Measurements from ENCODE around the gene TNS1.

DNA sequence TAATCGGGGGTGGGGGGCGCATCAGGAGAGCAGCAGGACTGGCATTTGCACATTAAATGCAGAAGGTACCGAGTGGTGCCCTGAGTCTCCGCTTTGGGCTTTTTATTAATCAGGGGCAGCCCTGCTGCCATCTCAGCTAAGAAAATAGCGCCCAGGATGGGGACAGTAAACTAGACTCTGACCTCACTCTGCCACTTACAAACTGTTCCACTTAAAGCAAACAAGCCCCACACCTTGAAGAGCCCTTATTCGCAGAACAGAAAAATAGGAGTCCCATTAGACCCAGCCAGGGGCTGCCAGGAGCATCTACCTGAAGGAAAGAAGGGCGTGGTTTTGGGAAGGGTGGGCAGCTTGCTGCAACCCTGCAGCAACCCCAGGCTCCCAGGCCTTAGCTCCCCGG is 165.3 kb downstream of the TNS1 start:
- TF ChIP-seq, protein P1, sequence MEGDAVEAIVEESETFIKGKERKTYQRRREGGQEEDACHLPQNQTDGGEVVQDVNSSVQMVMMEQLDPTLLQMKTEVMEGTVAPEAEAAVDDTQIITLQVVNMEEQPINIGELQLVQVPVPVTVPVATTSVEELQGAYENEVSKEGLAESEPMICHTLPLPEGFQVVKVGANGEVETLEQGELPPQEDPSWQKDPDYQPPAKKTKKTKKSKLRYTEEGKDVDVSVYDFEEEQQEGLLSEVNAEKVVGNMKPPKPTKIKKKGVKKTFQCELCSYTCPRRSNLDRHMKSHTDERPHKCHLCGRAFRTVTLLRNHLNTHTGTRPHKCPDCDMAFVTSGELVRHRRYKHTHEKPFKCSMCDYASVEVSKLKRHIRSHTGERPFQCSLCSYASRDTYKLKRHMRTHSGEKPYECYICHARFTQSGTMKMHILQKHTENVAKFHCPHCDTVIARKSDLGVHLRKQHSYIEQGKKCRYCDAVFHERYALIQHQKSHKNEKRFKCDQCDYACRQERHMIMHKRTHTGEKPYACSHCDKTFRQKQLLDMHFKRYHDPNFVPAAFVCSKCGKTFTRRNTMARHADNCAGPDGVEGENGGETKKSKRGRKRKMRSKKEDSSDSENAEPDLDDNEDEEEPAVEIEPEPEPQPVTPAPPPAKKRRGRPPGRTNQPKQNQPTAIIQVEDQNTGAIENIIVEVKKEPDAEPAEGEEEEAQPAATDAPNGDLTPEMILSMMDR (IDR thresholded peaks at IDR 0.05) = no peak
- TF ChIP-seq POLR2AphosphoS5 (IDR thresholded peaks at IDR 0.05; ENCODE audit: low read depth, low read length) = no peak
- no peak for TF ChIP-seq EZH2phosphoT487 (IDR thresholded peaks at IDR 0.05; ENCODE audit: borderline replicate concordance, low read depth)
- TF ChIP-seq RXRA (IDR thresholded peaks at IDR 0.05; ENCODE audit: borderline replicate concordance, low read depth) = no peak
- no peak for TF ChIP-seq CHD2 (IDR thresholded peaks at IDR 0.05; ENCODE audit: low read length, partially characterized antibody)
- TF ChIP-seq FOXM1 (IDR thresholded peaks at IDR 0.05; ENCODE audit: low read depth) = no peak
- no peak for TF ChIP-seq RFX5 (IDR thresholded peaks at IDR 0.05; ENCODE audit: low read length)
- no peak for TF ChIP-seq EP300 (IDR thresholded peaks at IDR 0.05; ENCODE audit: borderline replicate concordance in 1 of 2, low read depth in 1 of 2, low read length in 1 of 2)
- TF ChIP-seq SMC3 (IDR thresholded peaks at IDR 0.05; ENCODE audit: low read depth, low read length) = no peak
- TF ChIP-seq, protein P2, sequence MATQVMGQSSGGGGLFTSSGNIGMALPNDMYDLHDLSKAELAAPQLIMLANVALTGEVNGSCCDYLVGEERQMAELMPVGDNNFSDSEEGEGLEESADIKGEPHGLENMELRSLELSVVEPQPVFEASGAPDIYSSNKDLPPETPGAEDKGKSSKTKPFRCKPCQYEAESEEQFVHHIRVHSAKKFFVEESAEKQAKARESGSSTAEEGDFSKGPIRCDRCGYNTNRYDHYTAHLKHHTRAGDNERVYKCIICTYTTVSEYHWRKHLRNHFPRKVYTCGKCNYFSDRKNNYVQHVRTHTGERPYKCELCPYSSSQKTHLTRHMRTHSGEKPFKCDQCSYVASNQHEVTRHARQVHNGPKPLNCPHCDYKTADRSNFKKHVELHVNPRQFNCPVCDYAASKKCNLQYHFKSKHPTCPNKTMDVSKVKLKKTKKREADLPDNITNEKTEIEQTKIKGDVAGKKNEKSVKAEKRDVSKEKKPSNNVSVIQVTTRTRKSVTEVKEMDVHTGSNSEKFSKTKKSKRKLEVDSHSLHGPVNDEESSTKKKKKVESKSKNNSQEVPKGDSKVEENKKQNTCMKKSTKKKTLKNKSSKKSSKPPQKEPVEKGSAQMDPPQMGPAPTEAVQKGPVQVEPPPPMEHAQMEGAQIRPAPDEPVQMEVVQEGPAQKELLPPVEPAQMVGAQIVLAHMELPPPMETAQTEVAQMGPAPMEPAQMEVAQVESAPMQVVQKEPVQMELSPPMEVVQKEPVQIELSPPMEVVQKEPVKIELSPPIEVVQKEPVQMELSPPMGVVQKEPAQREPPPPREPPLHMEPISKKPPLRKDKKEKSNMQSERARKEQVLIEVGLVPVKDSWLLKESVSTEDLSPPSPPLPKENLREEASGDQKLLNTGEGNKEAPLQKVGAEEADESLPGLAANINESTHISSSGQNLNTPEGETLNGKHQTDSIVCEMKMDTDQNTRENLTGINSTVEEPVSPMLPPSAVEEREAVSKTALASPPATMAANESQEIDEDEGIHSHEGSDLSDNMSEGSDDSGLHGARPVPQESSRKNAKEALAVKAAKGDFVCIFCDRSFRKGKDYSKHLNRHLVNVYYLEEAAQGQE (IDR thresholded peaks at IDR 0.05; ENCODE audit: low read depth, low read length) = no peak
- no peak for TF ChIP-seq TAF1 (IDR thresholded peaks at IDR 0.05; ENCODE audit: borderline replicate concordance, low read depth, low read length)
- no peak for TF ChIP-seq YY1 (IDR thresholded peaks at IDR 0.05; ENCODE audit: low read depth)
